Natural killer cell treated with Interleukin-12 subunit alpha and Interleukin-12 subunit beta and Interleukin-15 and Interleukin-18, amount 100 ng/mL, for 72 hours (primary cell): Measurements from ENCODE around the gene DBP. TPM values are rescaled to one million over a fixed set of nuclear protein-coding genes. Genes with fewer than 3 reads are reported as not detected.
"Not testable (repeated sequence)": the region's sequence is repeated elsewhere in the genome, so short reads cannot be mapped to it uniquely, and the experiment has no call there.

Experiments
- ATAC-seq, 2 donors: fragments of 150-1000 bp; cut with Tn5 transposase in 1 of 2; sonication (Bioruptor Pico), chemical (Tn5 transposase) in 1 of 2; 2 replicates each; pipeline ENCODE4 v1.10.0; 2021
- DNase-seq: peaks from one replicate; pipeline ENCODE4 v3.0.0; 2022; ENCODE audit warnings: low spot score
- H3K27ac Mint-ChIP-seq, 2 donors: 1 replicate in 1 of 2; 2 replicates in 1 of 2; pipeline ENCODE4 v1.8.0; 2022; ENCODE audit warnings: mixed read lengths in 2 of 2, mild to moderate bottlenecking in 1 of 2, moderate library complexity in 1 of 2
- H3K27me3 Mint-ChIP-seq, 2 donors: 1 replicate in 1 of 2; 2 replicates in 1 of 2; pipeline ENCODE4 v1.8.0; 2022; ENCODE audit warnings: mixed read lengths in 2 of 2
- H3K36me3 Mint-ChIP-seq: one replicate; pipeline ENCODE4 v1.8.0; 2022; ENCODE audit warnings: mixed read lengths
- H3K4me1 Mint-ChIP-seq, 2 donors: 1 replicate in 1 of 2; 2 replicates in 1 of 2; pipeline ENCODE4 v1.8.0; 2022; ENCODE audit warnings: low read depth in 2 of 2, mixed read lengths in 2 of 2, mild to moderate bottlenecking in 1 of 2
- H3K4me3 Mint-ChIP-seq: one replicate; pipeline ENCODE4 v1.8.0; 2022; ENCODE audit warnings: mixed read lengths
- H3K9me3 Mint-ChIP-seq: 2 replicates; pipeline ENCODE4 v1.8.0; 2022; ENCODE audit warnings: mixed read lengths
- total RNA-seq, 2 donors: library from RNA; stranded (reverse); gene quantifications; one replicate each; pipeline ENCODE4 v1.2.3, GENCODE V29; 2022

Gene DBP
- total RNA-seq, 2 donors from 2014 or later = 3.8 to 3.9 TPM

GRCh38 chr19:48658483-48658882 lies 21.3 kb upstream of the DBP start:
- no peak for ATAC-seq

DNA sequence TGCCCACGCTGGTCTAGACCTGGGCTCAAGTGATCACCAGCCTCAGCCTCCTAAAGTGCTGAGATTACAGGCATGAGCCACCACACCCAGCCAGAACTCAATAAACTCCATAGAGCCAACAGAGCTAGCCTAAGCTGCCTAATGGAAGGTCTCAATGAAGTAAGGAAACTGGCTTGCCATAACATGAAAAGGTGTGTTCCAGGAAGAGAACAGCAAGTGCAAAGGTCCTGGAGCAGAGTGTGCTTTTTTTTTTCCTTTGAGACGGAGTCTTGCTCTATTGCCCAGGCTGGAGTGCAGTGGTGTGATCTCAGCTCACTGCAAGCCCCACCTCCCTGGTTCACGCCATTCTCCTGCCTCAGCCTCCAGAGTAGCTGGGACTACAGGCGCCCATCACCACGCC lies 20.6 kb upstream of the DBP start:
- not testable (repeated sequence) for H3K4me3 Mint-ChIP-seq, H3K9me3 Mint-ChIP-seq, H3K4me1 Mint-ChIP-seq, H3K27ac Mint-ChIP-seq, ATAC-seq, H3K27me3 Mint-ChIP-seq, H3K36me3 Mint-ChIP-seq, DNase-seq

More at GRCh38 chr19:48658483-48658882, 21.3 kb upstream of the DBP start:
- H3K27me3 Mint-ChIP-seq = no peaks in the 10 kb centered on the region
- DNase-seq = no peak
- no peak overlapping the region for H3K4me3 Mint-ChIP-seq
- no peak overlapping the region for H3K27ac Mint-ChIP-seq
- H3K9me3 Mint-ChIP-seq = no peaks in the 10 kb centered on the region
- peaks cover 7% of the 10 kb centered on the region in 2 donors for H3K4me1 Mint-ChIP-seq
- no peaks in the 10 kb centered on the region for H3K36me3 Mint-ChIP-seq

DNA sequence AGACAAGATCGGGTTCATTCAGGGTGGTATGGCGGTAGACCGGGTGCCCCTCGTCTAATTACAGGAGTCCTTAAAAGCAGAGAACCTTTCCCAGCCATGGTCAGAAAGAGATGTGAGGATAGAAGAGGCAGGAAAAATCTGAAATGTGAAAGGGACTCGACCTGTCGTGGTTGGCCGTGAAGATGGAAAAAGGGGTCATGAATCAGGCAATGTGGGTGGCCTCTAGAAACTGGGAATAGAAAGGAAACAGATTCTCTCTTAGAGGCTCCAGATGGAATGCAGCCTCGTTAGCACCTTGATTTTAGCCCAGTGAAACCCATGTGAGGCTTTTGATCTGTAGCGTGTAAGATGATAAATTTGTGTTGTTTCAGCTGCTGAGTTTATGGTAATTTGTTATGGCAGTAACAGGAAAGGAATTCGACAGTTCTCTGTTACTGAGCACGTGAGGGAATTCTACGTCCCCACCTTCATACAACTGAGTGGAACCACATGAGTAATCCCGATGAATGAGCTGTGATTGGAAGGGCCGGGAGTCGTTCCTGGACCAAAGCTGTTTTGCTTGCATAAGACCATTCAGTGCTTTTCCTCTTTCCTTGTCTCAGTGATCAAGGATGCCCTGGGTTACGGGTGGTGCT lies 19.8 kb upstream of the DBP start:
- no peak overlapping the region for H3K4me3 Mint-ChIP-seq
- peaks cover 9 to 12% of the 10 kb centered on the region in 2 donors for H3K4me1 Mint-ChIP-seq
- no peaks in the 10 kb centered on the region for H3K36me3 Mint-ChIP-seq
- no peaks in the 10 kb centered on the region for H3K27me3 Mint-ChIP-seq
- no peak overlapping the region for H3K27ac Mint-ChIP-seq
- no peak for ATAC-seq
- no peak for DNase-seq
- no peaks in the 10 kb centered on the region for H3K9me3 Mint-ChIP-seq

DNA sequence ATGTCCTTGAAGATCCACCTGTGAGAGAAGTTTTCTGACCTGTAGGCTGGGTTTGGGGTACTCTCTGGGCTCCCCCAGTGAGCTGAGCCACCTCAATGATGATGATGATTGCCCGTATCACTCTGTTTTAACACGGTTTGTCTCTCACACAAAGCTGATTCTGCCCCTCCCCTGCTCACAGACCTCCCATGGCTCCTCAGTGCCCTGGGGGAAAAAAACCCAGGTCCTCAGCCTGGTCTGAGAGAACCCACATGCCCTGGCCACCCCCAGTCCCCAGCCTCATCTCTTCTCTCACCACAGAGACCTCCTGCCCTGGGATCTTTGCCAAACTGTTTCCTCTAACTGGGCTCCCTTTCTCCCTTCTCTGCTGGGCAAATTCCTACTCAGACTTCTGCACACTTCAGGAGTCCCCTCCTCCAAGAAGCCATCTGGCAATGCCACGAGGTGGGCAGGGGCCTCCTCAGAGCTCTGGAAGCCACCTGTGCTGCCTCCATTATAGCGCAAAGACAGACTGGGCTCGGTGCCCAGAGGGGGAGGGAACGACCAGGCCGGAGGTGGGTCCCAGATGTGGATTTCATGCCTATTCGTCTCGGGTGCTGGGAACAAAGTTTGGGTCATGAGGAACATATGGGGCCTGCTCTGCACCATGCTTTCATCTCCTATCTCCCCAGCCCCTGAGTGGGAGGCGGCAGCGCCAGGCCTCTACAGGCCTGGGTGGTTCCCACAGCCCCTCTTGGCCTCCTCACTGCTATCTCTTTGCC lies 17.3 kb upstream of the DBP start:
- Mint-ChIP-seq H3K27me3 (no peaks in the 10 kb centered on the region), H3K27ac (peak overlapping the region; percentile 14 to 52), H3K4me3 (no peak overlapping the region), H3K4me1 (peaks cover 5% of the 10 kb centered on the region in 2 donors), H3K9me3 (no peaks in the 10 kb centered on the region), H3K36me3 (no peaks in the 10 kb centered on the region)
- ATAC-seq (no peak), DNase-seq (no peak)

- DNase-seq (no peak), ATAC-seq (no peak)
- H3K4me1 Mint-ChIP-seq = peaks cover 16 to 20% of the 10 kb centered on the region in 2 donors
- H3K4me3 Mint-ChIP-seq = no peak overlapping the region
- H3K9me3 Mint-ChIP-seq = no peaks in the 10 kb centered on the region
- no peaks in the 10 kb centered on the region for H3K27me3 Mint-ChIP-seq
- peak overlapping the region in 1 of 2 donors; percentile 35 for H3K27ac Mint-ChIP-seq
- H3K36me3 Mint-ChIP-seq = no peaks in the 10 kb centered on the region
Measured at GRCh38 chr19:48651683-48652048, 14.5 kb upstream of the DBP start.

DNA sequence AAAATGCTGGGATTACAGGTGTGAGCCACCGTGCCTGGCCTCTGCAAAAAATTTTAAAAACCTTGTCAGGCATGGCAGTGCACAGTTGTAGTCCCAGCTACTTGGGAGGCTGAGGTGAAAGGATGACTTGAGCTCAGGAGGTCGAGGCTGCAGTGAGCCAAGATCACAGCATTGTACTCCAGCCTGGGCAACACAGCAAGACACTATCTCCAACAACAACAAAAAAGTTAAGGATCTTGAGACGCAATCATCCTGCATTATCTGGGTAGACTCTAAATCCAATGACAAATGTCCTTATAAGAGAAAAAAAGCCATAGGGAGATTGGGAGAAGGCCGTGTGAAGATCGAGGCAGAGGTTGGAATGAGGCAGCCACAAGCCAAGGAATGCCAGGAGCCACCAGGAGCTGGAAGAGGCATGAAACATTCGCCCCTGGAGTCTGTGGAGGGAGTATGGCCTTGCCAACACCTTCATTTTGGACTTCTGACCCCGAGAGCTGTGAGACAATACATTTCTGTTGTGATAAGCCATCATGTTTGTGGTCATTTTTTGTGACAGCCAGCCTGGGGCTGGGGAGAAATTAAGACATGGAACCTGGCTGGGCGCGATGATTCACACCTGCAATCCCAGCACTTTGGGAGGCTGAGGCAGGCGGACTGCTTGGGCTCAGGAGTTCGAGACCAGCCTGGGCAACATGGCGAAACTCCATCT lies 13.9 kb upstream of the DBP start:
- H3K9me3 Mint-ChIP-seq = no peaks in the 10 kb centered on the region
- H3K27ac Mint-ChIP-seq = no peak overlapping the region
- no peak overlapping the region for H3K4me3 Mint-ChIP-seq
- H3K4me1 Mint-ChIP-seq = peaks cover 19 to 26% of the 10 kb centered on the region in 2 donors
- no peaks in the 10 kb centered on the region for H3K27me3 Mint-ChIP-seq
- H3K36me3 Mint-ChIP-seq = no peaks in the 10 kb centered on the region
- DNase-seq (no peak), ATAC-seq (no peak)

DNA sequence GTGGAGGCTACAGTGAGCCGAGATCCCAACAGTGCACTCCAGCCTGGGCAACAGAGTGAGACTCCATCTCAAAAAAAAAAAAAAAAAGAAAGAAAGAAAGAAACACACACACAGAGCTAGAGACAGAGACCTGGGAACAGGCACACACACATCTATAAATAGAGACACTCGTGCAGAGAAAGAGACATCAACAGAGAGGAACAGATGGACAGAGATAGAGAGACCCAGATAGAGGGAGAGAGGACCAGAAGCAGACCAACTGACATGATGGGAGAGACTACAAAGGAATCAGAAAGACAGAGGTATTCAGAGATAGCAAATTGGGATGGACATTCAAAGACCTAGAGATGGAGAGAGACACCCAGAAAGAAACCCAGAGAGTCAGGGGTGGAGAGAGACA lies 11.0 kb upstream of the DBP start:
- Mint-ChIP-seq H3K4me3 (no peak overlapping the region), H3K27me3 (no peaks in the 10 kb centered on the region), H3K9me3 (no peaks in the 10 kb centered on the region), H3K27ac (no peak overlapping the region), H3K36me3 (no peaks in the 10 kb centered on the region), H3K4me1 (peaks cover 31 to 38% of the 10 kb centered on the region in 2 donors)
- DNase-seq (no peak), ATAC-seq (no peak)

DNA sequence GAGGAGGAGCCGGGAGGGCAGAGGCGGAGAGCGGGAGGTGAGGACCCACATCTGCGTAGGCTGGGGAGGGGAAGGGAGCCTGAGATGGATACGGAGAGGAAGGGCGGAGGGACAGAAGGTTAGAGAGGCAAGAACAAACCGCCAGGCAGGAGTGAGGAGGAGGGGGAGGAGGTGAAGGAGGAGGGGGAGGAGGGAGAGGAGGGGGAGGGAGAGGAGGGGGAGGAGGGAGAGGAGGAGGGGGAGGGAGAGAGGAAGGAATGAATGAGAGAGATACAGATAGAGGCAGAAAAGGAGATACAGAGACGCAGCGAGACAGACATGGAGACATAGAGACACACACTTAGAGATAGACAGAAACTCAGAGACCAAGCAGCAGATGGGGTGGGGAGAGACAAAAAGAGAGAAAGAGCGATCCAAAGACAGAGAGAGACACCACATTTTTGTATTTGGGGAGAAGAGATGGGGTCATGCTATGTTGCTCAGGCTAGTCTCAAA lies 9.6 kb upstream of the DBP start:
- Mint-ChIP-seq H3K9me3 (no peaks in the 10 kb centered on the region), H3K27ac (peak overlapping the region; percentile 5 to 76), H3K4me1 (peaks cover 29 to 33% of the 10 kb centered on the region in 2 donors), H3K36me3 (no peaks in the 10 kb centered on the region), H3K4me3 (peak overlapping the region; percentile 97), H3K27me3 (no peaks in the 10 kb centered on the region)
- ATAC-seq = no peak
- DNase-seq = no peak

- H3K27me3 Mint-ChIP-seq = no peaks in the 10 kb centered on the region
- peaks cover 29 to 33% of the 10 kb centered on the region in 2 donors for H3K4me1 Mint-ChIP-seq
- DNase-seq (peak; percentile 93), ATAC-seq (peak; percentile 94 to 96)
- H3K4me3 Mint-ChIP-seq = peak within 1 kb of the TSS; percentile 97
- H3K27ac Mint-ChIP-seq = peak within 1 kb of the TSS; percentile 76 to 89
- H3K36me3 Mint-ChIP-seq = no peaks in the 10 kb centered on the region
- no peaks in the 10 kb centered on the region for H3K9me3 Mint-ChIP-seq
Measured at GRCh38 chr19:48646001-48646721, 9.0 kb upstream of the DBP start, which contains the start of gene CA11. Gene CA11, minus strand, starts transcription at chr19:48646187. Its CDS starts 555 bp downstream, at chr19:48645632.

GRCh38 chr19:48645620-48646000 lies 8.4 kb upstream of the DBP start:
- H3K27ac Mint-ChIP-seq = peak overlapping the region; percentile 76 to 89
- no peak for ATAC-seq
- peaks cover 29 to 33% of the 10 kb centered on the region in 2 donors for H3K4me1 Mint-ChIP-seq
- no peaks in the 10 kb centered on the region for H3K36me3 Mint-ChIP-seq
- no peaks in the 10 kb centered on the region for H3K9me3 Mint-ChIP-seq
- no peaks in the 10 kb centered on the region for H3K27me3 Mint-ChIP-seq
- peak overlapping the region; percentile 97 for H3K4me3 Mint-ChIP-seq
- no peak for DNase-seq

GRCh38 chr19:48644839-48645619 lies 7.8 kb upstream of the DBP start:
- Mint-ChIP-seq H3K27ac (peak overlapping the region; percentile 76 to 89), H3K4me1 (peaks cover 29 to 33% of the 10 kb centered on the region in 2 donors), H3K36me3 (no peaks in the 10 kb centered on the region)

DNA sequence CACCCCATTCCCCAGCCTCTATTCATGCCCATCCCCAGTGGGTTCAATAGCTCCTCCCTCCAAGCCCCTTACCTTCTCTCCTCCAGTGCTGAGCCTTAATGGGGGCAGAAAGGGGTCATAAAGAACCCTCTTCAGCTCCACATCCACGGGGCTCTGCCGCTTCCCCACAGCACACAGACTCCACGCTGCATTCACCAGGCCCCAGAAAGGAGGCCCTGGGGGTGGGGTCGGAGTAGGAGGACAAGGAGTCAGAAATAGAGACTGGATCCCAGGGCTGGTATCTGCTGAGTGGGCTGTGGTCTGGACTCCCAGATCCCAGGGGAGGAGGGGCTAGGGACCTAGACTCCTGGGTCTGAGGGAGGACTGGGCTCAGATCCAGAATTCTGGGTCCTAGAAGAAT lies 7.2 kb upstream of the DBP start:
- no peaks in the 10 kb centered on the region for H3K36me3 Mint-ChIP-seq
- peaks cover 25 to 33% of the 10 kb centered on the region in 2 donors for H3K4me1 Mint-ChIP-seq
- no peak for DNase-seq
- H3K27ac Mint-ChIP-seq = peak overlapping the region in 1 of 2 donors; percentile 89
- no peak for ATAC-seq
- H3K9me3 Mint-ChIP-seq = no peaks in the 10 kb centered on the region
- no peaks in the 10 kb centered on the region for H3K27me3 Mint-ChIP-seq
- H3K4me3 Mint-ChIP-seq = no peak overlapping the region

More at GRCh38 chr19:48644839-48645619, 7.8 kb upstream of the DBP start:
- Mint-ChIP-seq H3K27me3 (no peaks in the 10 kb centered on the region), H3K4me3 (peak overlapping the region; percentile 97), H3K9me3 (no peaks in the 10 kb centered on the region)
- DNase-seq (peak; percentile 83), ATAC-seq (peak; percentile 78 to 85)

DNA sequence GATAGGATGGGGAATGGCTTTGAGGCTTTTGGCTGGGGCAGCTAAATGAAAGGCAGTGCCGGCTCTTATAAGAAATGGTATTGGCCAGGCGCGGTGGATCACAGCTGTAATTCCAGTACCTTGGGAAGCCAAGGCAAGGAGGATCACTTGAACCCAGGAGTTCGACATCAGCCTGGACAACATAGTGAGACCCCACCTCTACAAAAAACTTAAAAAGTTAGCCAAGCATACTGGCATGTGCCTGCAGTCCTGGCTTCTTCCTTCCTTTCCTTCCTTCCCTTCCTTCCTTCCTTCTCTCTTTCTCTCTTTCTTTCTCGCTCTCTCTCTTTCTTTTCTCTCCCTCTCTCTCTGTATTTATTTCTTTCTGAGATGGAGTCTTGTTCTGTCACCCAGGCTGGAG lies 5.7 kb upstream of the DBP start:
- ATAC-seq (no peak), DNase-seq (no peak)
- H3K4me1 Mint-ChIP-seq = peaks cover 35 to 38% of the 10 kb centered on the region in 2 donors
- H3K9me3 Mint-ChIP-seq = peaks cover 5% of the 10 kb centered on the region
- H3K27ac Mint-ChIP-seq = no peak overlapping the region
- H3K36me3 Mint-ChIP-seq = no peaks in the 10 kb centered on the region
- H3K27me3 Mint-ChIP-seq = no peaks in the 10 kb centered on the region
- no peak overlapping the region for H3K4me3 Mint-ChIP-seq
